ENCODE results near the gene SUGP1.

Gene SUGP1

DNA sequence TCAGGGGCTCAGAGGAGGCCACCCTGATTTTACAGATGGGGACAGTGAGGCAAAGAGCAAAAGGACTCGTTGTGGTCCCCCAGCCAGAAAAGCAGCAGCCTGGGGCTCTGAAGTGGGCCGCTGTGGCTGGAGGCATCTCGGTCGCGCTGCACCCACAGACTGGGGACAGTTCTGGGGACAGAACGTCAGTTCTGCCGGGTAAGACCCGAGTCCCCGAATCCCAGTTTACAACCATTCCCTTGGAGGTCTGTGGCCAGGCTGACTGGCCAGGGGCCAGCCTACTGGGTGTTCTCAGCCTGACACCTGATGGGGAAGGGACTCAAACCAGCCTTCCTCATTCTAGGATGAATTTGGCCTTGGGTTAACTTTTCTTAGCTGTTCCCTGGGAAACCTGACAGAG is 14.1 kb downstream of the SUGP1 start:
- H3K27ac ChIP-seq: no peak overlapping the region
- TF ChIP-seq, protein P1, sequence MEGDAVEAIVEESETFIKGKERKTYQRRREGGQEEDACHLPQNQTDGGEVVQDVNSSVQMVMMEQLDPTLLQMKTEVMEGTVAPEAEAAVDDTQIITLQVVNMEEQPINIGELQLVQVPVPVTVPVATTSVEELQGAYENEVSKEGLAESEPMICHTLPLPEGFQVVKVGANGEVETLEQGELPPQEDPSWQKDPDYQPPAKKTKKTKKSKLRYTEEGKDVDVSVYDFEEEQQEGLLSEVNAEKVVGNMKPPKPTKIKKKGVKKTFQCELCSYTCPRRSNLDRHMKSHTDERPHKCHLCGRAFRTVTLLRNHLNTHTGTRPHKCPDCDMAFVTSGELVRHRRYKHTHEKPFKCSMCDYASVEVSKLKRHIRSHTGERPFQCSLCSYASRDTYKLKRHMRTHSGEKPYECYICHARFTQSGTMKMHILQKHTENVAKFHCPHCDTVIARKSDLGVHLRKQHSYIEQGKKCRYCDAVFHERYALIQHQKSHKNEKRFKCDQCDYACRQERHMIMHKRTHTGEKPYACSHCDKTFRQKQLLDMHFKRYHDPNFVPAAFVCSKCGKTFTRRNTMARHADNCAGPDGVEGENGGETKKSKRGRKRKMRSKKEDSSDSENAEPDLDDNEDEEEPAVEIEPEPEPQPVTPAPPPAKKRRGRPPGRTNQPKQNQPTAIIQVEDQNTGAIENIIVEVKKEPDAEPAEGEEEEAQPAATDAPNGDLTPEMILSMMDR (conservative IDR thresholded peaks at IDR 0.05): no peak

DNA sequence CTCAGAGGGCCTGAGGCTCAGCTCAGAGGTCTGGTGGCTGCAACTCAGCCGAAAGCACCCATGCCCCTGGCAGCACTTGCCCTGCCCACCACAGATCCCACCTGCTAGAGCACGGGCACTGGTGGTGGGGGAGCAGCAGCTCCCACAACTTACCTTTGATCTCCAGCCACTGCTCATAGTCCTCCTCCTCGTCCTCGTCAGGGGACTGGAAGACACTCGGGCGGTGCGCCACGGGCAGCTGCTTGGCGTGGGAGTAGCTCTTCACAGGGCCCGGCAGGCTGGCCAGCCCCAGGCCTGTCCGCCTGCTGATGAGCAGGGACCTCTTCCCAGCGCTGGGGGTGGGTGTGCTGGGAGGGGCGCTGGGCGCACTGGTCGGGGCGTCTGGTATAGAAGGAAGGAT is 14.6 kb downstream of the SUGP1 start:
- H3K27ac ChIP-seq: no peak overlapping the region
- TF ChIP-seq, protein P1 (conservative IDR thresholded peaks at IDR 0.05): no peak

DNA sequence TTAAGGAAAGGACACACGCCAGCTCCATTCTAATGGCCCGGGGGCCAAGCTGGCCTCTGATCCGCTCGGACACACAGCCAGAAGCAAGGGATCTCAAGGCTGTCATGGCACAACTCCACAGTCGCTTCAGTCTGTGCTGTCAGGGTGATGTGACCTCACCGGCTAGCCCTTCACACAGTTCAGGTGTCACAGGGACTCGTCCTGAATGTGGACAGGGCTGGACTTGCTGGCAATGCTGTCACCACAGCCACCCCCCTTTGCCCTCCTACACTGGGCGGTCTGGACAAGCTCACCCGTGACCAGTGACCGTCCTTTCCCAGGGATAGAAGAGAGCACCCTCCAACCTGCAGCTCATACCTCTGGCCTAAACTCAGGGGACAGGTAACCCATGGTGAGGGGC is 15.2 kb downstream of the SUGP1 start:
- TF ChIP-seq, protein P1 (conservative IDR thresholded peaks at IDR 0.05): no peak
- no peak overlapping the region for H3K27ac ChIP-seq

DNA sequence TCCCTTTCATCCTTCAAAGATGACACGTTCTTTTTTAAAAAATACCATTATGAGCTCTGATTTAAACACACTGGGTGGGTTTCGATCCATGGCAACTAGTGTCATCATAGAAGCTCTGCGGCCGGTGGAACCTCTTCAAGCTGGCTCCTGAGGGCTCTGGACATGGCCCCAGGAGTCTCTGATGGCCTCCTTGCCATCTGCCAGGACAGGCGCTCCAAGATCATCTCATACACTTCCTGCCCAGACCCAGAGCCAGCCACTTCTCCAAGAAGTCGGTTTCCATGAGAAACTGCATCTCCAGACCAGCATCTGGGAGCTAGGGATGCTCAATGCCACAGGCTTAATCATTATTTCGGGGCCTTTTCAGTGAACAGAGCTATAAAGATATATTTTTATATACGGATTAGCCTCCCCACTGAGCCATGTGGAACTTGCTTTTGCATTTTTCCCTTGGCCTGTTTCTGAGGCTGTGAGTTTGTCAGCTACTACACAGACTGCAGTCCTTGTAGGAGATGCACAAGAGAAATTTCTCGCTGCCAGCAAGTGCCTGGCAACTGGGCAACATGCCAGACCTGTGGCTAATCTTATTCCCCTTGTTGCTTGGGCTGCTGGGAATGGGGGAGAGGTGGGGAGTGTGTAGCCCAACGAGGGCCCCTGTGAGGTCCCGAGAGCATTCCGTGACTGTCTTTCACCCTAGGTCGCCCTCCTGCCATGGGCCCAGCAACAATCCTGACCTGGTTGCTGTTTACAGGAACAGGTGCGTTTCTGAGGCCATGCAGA is 15.9 kb downstream of the SUGP1 start:
- no peak overlapping the region for H3K27ac ChIP-seq
- TF ChIP-seq, protein P1 (conservative IDR thresholded peaks at IDR 0.05): no peak

DNA sequence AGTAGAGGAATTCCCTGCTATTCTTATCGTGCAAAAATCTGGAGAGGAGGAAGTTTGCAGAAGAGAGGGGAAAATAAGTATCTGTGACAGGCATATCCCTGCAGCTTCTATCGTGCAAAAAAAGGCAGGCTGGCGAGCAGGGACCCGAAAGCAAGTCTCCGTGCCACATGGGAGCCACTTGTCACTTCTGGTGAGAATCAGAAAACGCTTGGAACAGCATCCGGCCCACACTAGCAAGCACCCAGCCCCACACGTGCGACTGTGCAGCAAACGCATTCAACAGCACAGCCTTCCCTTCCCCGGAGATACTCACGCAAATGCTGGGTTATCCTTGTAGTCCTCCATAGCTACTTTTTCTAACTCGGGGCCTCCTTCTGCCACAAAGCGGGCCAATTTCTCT is 16.9 kb downstream of the SUGP1 start:
- no peak overlapping the region for H3K27ac ChIP-seq
- TF ChIP-seq, protein P1 (conservative IDR thresholded peaks at IDR 0.05): no peak

DNA sequence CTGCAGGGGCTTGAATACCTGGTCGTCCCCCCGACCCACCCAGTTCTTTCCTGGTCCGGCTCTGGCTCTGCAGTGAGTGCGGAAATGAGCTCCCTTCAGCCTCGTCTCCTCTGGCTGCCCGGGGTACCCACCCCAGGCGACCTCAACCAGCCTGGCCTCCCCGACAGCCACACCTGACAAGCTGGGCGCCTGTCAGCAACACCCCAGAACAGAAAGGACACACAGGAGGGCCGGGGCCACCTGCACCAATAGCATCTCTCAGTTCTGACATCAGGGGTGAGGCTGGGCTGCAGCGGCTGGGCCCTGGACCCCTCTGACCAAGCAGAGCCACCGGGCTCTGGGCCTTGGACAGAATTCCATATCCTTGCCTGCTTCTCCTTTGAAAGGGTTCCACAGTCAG is 19.7 kb downstream of the SUGP1 start:
- H3K27ac ChIP-seq: no peak overlapping the region

DNA sequence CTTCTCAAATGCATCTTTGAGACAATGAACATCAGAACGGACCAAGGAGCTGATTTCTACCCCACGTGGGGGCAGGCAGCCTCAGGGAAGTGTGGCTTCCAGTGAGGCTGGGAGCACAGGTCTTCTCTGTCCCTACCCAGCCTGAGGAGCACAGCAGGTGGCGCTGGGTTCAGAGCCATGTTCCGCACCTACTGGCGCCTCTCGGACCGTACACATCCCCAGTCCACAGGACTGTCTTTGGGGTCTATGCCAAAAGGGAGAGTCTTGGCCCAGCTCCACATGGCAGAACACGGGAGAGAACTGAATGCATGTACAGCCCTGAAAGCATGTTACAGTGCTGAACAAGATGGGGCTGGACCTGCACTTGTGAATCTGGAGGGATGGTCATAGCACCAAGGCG is 22.6 kb downstream of the SUGP1 start:
- no peak overlapping the region for H3K27ac ChIP-seq
- TF ChIP-seq, protein P1 (conservative IDR thresholded peaks at IDR 0.05): no peak

More for the DNA sequence above, 19.7 kb downstream of the SUGP1 start:
- TF ChIP-seq, protein P1 (conservative IDR thresholded peaks at IDR 0.05): no peak
